MM.1S (cell line): ENCODE measurements around the gene SMIM35.

ENCODE experiments used
- DNase-seq: peaks from one replicate; pipeline ENCODE4 v3.0.0-alpha.2; 2015
- H2AFZ ChIP-seq: fragments of 300-600 bp; sonication (generic); 2 replicates; pipeline ENCODE4 v1.6.0; 2016; ENCODE audit warnings: antibody characterized with exemption, low read length
- H3F3A ChIP-seq: fragments of 300-600 bp; sonication (generic); 2 replicates; pipeline ENCODE4 v1.6.1; 2016; ENCODE audit warnings: mild to moderate bottlenecking, antibody characterized with exemption, low read length, moderate library complexity, mixed read lengths; ENCODE audit not compliant: insufficient read depth
- H3K27ac ChIP-seq: fragments of 300-600 bp; sonication (generic); 2 replicates; pipeline ENCODE4 v1.5.1; 2016; ENCODE audit warnings: mild to moderate bottlenecking, low read length
- H3K27me3 ChIP-seq: fragments of 300-600 bp; sonication (generic); replicated peaks from 2 replicates; pipeline ENCODE4 v1.6.0; 2016; ENCODE audit warnings: low read length; ENCODE audit not compliant: insufficient read depth
- H3K36me3 ChIP-seq: fragments of 300-600 bp; sonication (generic); replicated peaks from 2 replicates; pipeline ENCODE4 v1.6.1; 2016; ENCODE audit warnings: mild to moderate bottlenecking, low read length, mixed read lengths; ENCODE audit not compliant: insufficient read depth
- H3K4me1 ChIP-seq: fragments of 300-600 bp; sonication (generic); 2 replicates; pipeline ENCODE4 v1.6.1; 2016; ENCODE audit warnings: low read length, mixed read lengths
- H3K4me2 ChIP-seq: fragments of 300-600 bp; sonication (generic); 2 replicates; pipeline ENCODE4 v1.6.0; 2016; ENCODE audit warnings: low read depth, low read length
- H3K4me3 ChIP-seq: fragments of 300-600 bp; sonication (generic); 2 replicates; pipeline ENCODE4 v1.5.1; 2016; ENCODE audit warnings: low read length, mixed read lengths
- H3K79me2 ChIP-seq: fragments of 300-600 bp; sonication (generic); 2 replicates; pipeline ENCODE4 v1.6.1; 2016; ENCODE audit warnings: mixed run types, low read length, mixed read lengths
- H3K9ac ChIP-seq: fragments of 300-600 bp; sonication (generic); 2 replicates; pipeline ENCODE4 v1.6.1; 2016; ENCODE audit warnings: low read length, mixed read lengths
- H3K9me2 ChIP-seq: fragments of 300-600 bp; sonication (generic); replicated peaks from 2 replicates; pipeline ENCODE4 v1.6.1; 2016; ENCODE audit warnings: mild to moderate bottlenecking, low read length, mixed read lengths; ENCODE audit not compliant: insufficient read depth
- H3K9me3 ChIP-seq: fragments of 300-600 bp; sonication (generic); replicated peaks from 2 replicates; pipeline ENCODE4 v1.6.1; 2016; ENCODE audit warnings: mild to moderate bottlenecking, low read length, mixed read lengths; ENCODE audit not compliant: insufficient read depth
- H4K20me1 ChIP-seq: fragments of 300-600 bp; sonication (generic); 2 replicates; pipeline ENCODE4 v1.6.1; 2016; ENCODE audit warnings: mild to moderate bottlenecking, low read length, moderate library complexity, mixed read lengths; ENCODE audit not compliant: insufficient read depth
- EZH2 ChIP-seq: fragments of 300-600 bp; sonication (generic); optimal IDR thresholded peaks from 2 replicates; pipeline ENCODE3; 2017; ENCODE audit warnings: low read depth, mild to moderate bottlenecking, antibody characterized with exemption, low read length, mixed read lengths
- EZH2phosphoT487 ChIP-seq: fragments of 300-600 bp; sonication (generic); IDR thresholded peaks from 2 replicates; pipeline ENCODE4 v1.6.1; 2018; ENCODE audit warnings: antibody characterized with exemption, low read length
- TF ChIP-seq, protein P1 (sequence below): fragments of 300-600 bp; sonication (generic); IDR thresholded peaks from 2 replicates; pipeline ENCODE4 v1.5.1; 2016; ENCODE audit warnings: antibody characterized with exemption, low read length, mixed read lengths

Gene SMIM35

DNA sequence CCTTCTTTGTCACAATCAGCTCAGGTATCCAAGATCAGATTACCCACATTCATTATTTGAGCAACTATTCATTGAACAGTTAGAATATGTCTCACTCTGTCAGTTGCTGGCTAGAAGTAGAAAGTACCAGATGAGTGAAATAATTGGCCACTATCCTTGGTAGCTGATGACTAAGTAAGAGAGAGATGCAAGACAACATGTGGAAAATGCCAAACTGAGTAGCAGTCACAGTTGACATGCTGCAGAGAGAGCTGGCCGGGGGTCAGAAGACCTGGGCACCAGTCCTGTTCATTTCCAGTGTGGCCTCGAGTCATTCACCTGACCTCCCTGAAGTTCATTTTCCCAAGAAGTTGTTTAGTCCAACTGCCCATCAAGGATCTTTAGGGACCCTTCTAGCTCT lies 22.5 kb upstream of the SMIM35 start:
- Histone ChIP-seq H3K9me3 (no peaks in the 10 kb centered on the region), H3K4me2 (no peak overlapping the region), H3F3A (no peaks in the 10 kb centered on the region), H3K27me3 (no peaks in the 10 kb centered on the region; the same call in 1 of the 2 replicates), H4K20me1 (no peaks in the 10 kb centered on the region), H3K9me2 (no peaks in the 10 kb centered on the region), H3K9ac (no peak overlapping the region), H2AFZ (no peak overlapping the region), H3K4me1 (no peaks in the 10 kb centered on the region), H3K79me2 (no peaks in the 10 kb centered on the region), H3K36me3 (no peaks in the 10 kb centered on the region), H3K27ac (no peak overlapping the region), H3K4me3 (no peak overlapping the region)
- TF ChIP-seq, protein P1, sequence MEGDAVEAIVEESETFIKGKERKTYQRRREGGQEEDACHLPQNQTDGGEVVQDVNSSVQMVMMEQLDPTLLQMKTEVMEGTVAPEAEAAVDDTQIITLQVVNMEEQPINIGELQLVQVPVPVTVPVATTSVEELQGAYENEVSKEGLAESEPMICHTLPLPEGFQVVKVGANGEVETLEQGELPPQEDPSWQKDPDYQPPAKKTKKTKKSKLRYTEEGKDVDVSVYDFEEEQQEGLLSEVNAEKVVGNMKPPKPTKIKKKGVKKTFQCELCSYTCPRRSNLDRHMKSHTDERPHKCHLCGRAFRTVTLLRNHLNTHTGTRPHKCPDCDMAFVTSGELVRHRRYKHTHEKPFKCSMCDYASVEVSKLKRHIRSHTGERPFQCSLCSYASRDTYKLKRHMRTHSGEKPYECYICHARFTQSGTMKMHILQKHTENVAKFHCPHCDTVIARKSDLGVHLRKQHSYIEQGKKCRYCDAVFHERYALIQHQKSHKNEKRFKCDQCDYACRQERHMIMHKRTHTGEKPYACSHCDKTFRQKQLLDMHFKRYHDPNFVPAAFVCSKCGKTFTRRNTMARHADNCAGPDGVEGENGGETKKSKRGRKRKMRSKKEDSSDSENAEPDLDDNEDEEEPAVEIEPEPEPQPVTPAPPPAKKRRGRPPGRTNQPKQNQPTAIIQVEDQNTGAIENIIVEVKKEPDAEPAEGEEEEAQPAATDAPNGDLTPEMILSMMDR, result no peak
- TF ChIP-seq EZH2 (no peak), EZH2phosphoT487 (no peak)
- DNase-seq, result no peak

DNA sequence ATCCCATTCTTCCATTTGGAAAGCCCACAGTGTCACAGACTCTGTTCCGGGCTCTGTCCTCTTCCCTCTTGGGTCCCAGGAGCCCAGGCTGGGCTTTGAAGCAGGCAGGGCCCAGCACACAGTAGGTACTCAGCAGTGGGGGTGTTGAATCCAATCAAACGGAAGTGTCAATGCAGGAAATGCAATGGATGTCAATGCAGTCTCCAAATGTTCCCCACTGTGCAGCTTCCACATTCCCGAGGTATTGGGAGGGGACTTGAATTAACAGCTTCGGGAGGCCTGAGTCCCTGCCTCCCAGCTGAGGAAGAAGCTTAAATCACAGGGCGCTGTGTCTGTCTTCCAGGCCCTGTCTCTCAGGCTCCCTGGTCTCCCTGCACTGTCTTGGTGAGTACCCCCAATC lies 21.8 kb upstream of the SMIM35 start:
- Histone ChIP-seq H3K9ac (no peak overlapping the region), H3K4me2 (no peak overlapping the region), H2AFZ (no peak overlapping the region), H3F3A (no peaks in the 10 kb centered on the region), H3K9me2 (no peaks in the 10 kb centered on the region), H4K20me1 (no peaks in the 10 kb centered on the region), H3K27me3 (no peaks in the 10 kb centered on the region; the same call in 1 of the 2 replicates), H3K4me1 (no peaks in the 10 kb centered on the region), H3K9me3 (no peaks in the 10 kb centered on the region), H3K27ac (no peak overlapping the region), H3K4me3 (no peak overlapping the region), H3K79me2 (no peaks in the 10 kb centered on the region), H3K36me3 (no peaks in the 10 kb centered on the region)
- TF ChIP-seq EZH2phosphoT487, result no peak
- TF ChIP-seq, protein P1, result no peak
- TF ChIP-seq EZH2, result no peak
- DNase-seq, result no peak

DNA sequence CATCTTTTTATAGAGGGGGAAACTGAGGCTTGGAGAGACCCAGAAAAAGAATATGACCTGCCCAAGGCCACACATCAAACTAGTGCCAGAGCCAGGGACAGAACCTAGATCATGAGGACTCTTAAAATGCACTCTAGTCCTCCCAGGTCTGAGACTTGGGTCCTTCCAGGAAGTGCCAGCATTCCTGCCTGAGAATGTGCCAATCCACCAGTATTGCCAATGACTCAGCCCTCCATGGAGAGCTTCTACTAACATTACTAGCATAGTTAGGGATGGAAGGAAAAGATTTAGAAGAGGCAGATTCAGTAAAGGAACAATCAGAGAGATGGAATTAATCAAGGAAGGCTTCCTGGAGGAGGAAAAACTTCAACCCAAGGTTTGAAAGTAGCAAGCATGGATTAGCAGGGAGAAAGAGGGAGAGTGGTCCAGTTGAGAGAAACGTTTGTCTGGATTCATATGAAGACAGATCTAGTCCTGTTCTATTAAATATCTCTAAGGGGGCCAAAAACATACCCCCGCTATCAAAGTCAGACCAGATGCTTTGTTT lies 20.1 kb upstream of the SMIM35 start:
- Histone ChIP-seq H3F3A (no peaks in the 10 kb centered on the region), H3K27me3 (no peaks in the 10 kb centered on the region), H3K4me2 (no peak overlapping the region), H3K27ac (no peak overlapping the region), H3K9me2 (no peaks in the 10 kb centered on the region), H3K36me3 (no peaks in the 10 kb centered on the region), H4K20me1 (no peaks in the 10 kb centered on the region), H3K9me3 (no peaks in the 10 kb centered on the region), H3K4me1 (no peaks in the 10 kb centered on the region), H3K79me2 (no peaks in the 10 kb centered on the region), H3K9ac (no peak overlapping the region), H3K4me3 (no peak overlapping the region), H2AFZ (no peak overlapping the region)
- TF ChIP-seq, protein P1, result no peak
- TF ChIP-seq EZH2phosphoT487 (no peak), EZH2 (no peak)
- DNase-seq, result no peak
